Measurements from ENCODE around the gene MYDGF.

Gene MYDGF

GRCh38 chr19:4709440-4710280 lies 39.5 kb upstream of the MYDGF start:
- Mint-ChIP-seq H3K9me3 (no peaks in the 10 kb centered on the region), H3K4me3 (peak overlapping the region; percentile 59), H3K4me1 (peaks cover 20% of the 10 kb centered on the region), H3K27ac (ENCODE audit: low read depth) (peak overlapping the region; percentile 91), H3K27me3 (no peaks in the 10 kb centered on the region), H3K36me3 (ENCODE audit: insufficient read depth) (peaks cover 15% of the 10 kb centered on the region)
- peak; percentile 86 for ATAC-seq (replicated peaks; ENCODE audit: extremely low read depth, poor library complexity, severe bottlenecking)
- DNase-seq (ENCODE audit: low spot score in 2 of 2): peak in 1 of 2 donors; percentile 25

- Mint-ChIP-seq H3K36me3 (ENCODE audit: insufficient read depth) (peaks cover 21% of the 10 kb centered on the region), H3K9me3 (no peaks in the 10 kb centered on the region), H3K27ac (ENCODE audit: low read depth) (peak overlapping the region; percentile 91), H3K4me3 (no peak overlapping the region), H3K4me1 (peaks cover 17% of the 10 kb centered on the region), H3K27me3 (no peaks in the 10 kb centered on the region)
- DNase-seq (ENCODE audit: low spot score in 2 of 2) (no peak), ATAC-seq (replicated peaks; ENCODE audit: extremely low read depth, poor library complexity, severe bottlenecking) (no peak)
These were observed 38.0 kb upstream of the MYDGF start for GRCh38 chr19:4707956-4708650.

GRCh38 chr19:4707322-4707721 lies 37.2 kb upstream of the MYDGF start:
- Mint-ChIP-seq H3K27ac (ENCODE audit: low read depth) (no peak overlapping the region), H3K27me3 (no peaks in the 10 kb centered on the region), H3K4me1 (peaks cover 17% of the 10 kb centered on the region), H3K4me3 (no peak overlapping the region), H3K9me3 (no peaks in the 10 kb centered on the region), H3K36me3 (ENCODE audit: insufficient read depth) (peaks cover 19% of the 10 kb centered on the region)
- ATAC-seq (replicated peaks; ENCODE audit: extremely low read depth, poor library complexity, severe bottlenecking) (no peak), DNase-seq (ENCODE audit: low spot score in 2 of 2) (no peak)

- H3K36me3 Mint-ChIP-seq (ENCODE audit: insufficient read depth): peaks cover 32% of the 10 kb centered on the region
- ATAC-seq (replicated peaks; ENCODE audit: extremely low read depth, poor library complexity, severe bottlenecking): no peak
- no peak overlapping the region for H3K27ac Mint-ChIP-seq (ENCODE audit: low read depth)
- no peak overlapping the region for H3K4me3 Mint-ChIP-seq
- no peak for DNase-seq (ENCODE audit: low spot score in 2 of 2)
- H3K27me3 Mint-ChIP-seq: no peaks in the 10 kb centered on the region
- H3K4me1 Mint-ChIP-seq: peaks cover 17% of the 10 kb centered on the region
- no peaks in the 10 kb centered on the region for H3K9me3 Mint-ChIP-seq
These were observed 35.4 kb upstream of the MYDGF start for GRCh38 chr19:4705413-4706131.

GRCh38 chr19:4704317-4704673 lies 34.2 kb upstream of the MYDGF start:
- Mint-ChIP-seq H3K27ac (ENCODE audit: low read depth) (no peak overlapping the region), H3K4me3 (no peak overlapping the region), H3K27me3 (no peaks in the 10 kb centered on the region), H3K4me1 (peaks cover 14% of the 10 kb centered on the region), H3K9me3 (no peaks in the 10 kb centered on the region), H3K36me3 (ENCODE audit: insufficient read depth) (peaks cover 40% of the 10 kb centered on the region)
- no peak for DNase-seq (ENCODE audit: low spot score in 2 of 2)
- ATAC-seq (replicated peaks; ENCODE audit: extremely low read depth, poor library complexity, severe bottlenecking): no peak

GRCh38 chr19:4703671-4704316 lies 33.7 kb upstream of the MYDGF start:
- peaks cover 9% of the 10 kb centered on the region for H3K4me1 Mint-ChIP-seq
- ATAC-seq (replicated peaks; ENCODE audit: extremely low read depth, poor library complexity, severe bottlenecking): no peak
- H3K4me3 Mint-ChIP-seq: no peak overlapping the region
- DNase-seq (ENCODE audit: low spot score in 2 of 2): no peak
- H3K27me3 Mint-ChIP-seq: no peaks in the 10 kb centered on the region
- H3K9me3 Mint-ChIP-seq: no peaks in the 10 kb centered on the region
- no peak overlapping the region for H3K27ac Mint-ChIP-seq (ENCODE audit: low read depth)
- H3K36me3 Mint-ChIP-seq (ENCODE audit: insufficient read depth): peaks cover 40% of the 10 kb centered on the region

GRCh38 chr19:4702764-4703163 lies 32.6 kb upstream of the MYDGF start:
- Mint-ChIP-seq H3K9me3 (no peaks in the 10 kb centered on the region), H3K27me3 (no peaks in the 10 kb centered on the region), H3K27ac (ENCODE audit: low read depth) (peak overlapping the region; percentile 51), H3K36me3 (ENCODE audit: insufficient read depth) (peaks cover 42% of the 10 kb centered on the region), H3K4me3 (no peak overlapping the region), H3K4me1 (no peaks in the 10 kb centered on the region)
- DNase-seq (ENCODE audit: low spot score in 2 of 2) (no peak), ATAC-seq (replicated peaks; ENCODE audit: extremely low read depth, poor library complexity, severe bottlenecking) (no peak)

- ATAC-seq (replicated peaks; ENCODE audit: extremely low read depth, poor library complexity, severe bottlenecking) (no peak), DNase-seq (ENCODE audit: low spot score in 2 of 2) (no peak)
- H3K27me3 Mint-ChIP-seq: no peaks in the 10 kb centered on the region
- H3K36me3 Mint-ChIP-seq (ENCODE audit: insufficient read depth): peaks cover 43% of the 10 kb centered on the region
- no peaks in the 10 kb centered on the region for H3K4me1 Mint-ChIP-seq
- no peak overlapping the region for H3K27ac Mint-ChIP-seq (ENCODE audit: low read depth)
- H3K4me3 Mint-ChIP-seq: no peak overlapping the region
- H3K9me3 Mint-ChIP-seq: no peaks in the 10 kb centered on the region
These were observed 31.4 kb upstream of the MYDGF start for GRCh38 chr19:4701557-4701956.

GRCh38 chr19:4700693-4700970 lies 30.5 kb upstream of the MYDGF start:
- no peak for DNase-seq (ENCODE audit: low spot score in 2 of 2)
- Mint-ChIP-seq H3K4me1 (no peaks in the 10 kb centered on the region), H3K27me3 (no peaks in the 10 kb centered on the region), H3K9me3 (no peaks in the 10 kb centered on the region), H3K36me3 (ENCODE audit: insufficient read depth) (peaks cover 45% of the 10 kb centered on the region), H3K4me3 (no peak overlapping the region), H3K27ac (ENCODE audit: low read depth) (no peak overlapping the region)
- ATAC-seq (replicated peaks; ENCODE audit: extremely low read depth, poor library complexity, severe bottlenecking): no peak

- Mint-ChIP-seq H3K4me1 (no peaks in the 10 kb centered on the region), H3K9me3 (no peaks in the 10 kb centered on the region), H3K27ac (ENCODE audit: low read depth) (no peak overlapping the region), H3K27me3 (no peaks in the 10 kb centered on the region), H3K36me3 (ENCODE audit: insufficient read depth) (peaks cover 47% of the 10 kb centered on the region), H3K4me3 (no peak overlapping the region)
- ATAC-seq (replicated peaks; ENCODE audit: extremely low read depth, poor library complexity, severe bottlenecking) (no peak), DNase-seq (ENCODE audit: low spot score in 2 of 2) (no peak)
These were observed 29.9 kb upstream of the MYDGF start for GRCh38 chr19:4699826-4700692.

GRCh38 chr19:4697304-4697703 lies 27.2 kb upstream of the MYDGF start:
- no peak overlapping the region for H3K27ac Mint-ChIP-seq (ENCODE audit: low read depth)
- H3K9me3 Mint-ChIP-seq: no peaks in the 10 kb centered on the region
- H3K4me1 Mint-ChIP-seq: peaks cover 4% of the 10 kb centered on the region
- peaks cover 44% of the 10 kb centered on the region for H3K36me3 Mint-ChIP-seq (ENCODE audit: insufficient read depth)
- no peak for DNase-seq (ENCODE audit: low spot score in 2 of 2)
- no peak overlapping the region for H3K4me3 Mint-ChIP-seq
- H3K27me3 Mint-ChIP-seq: no peaks in the 10 kb centered on the region
- no peak for ATAC-seq (replicated peaks; ENCODE audit: extremely low read depth, poor library complexity, severe bottlenecking)

GRCh38 chr19:4695224-4695731 lies 25.1 kb upstream of the MYDGF start:
- H3K36me3 Mint-ChIP-seq (ENCODE audit: insufficient read depth): peaks cover 42% of the 10 kb centered on the region
- DNase-seq (ENCODE audit: low spot score in 2 of 2): no peak
- H3K27me3 Mint-ChIP-seq: no peaks in the 10 kb centered on the region
- H3K27ac Mint-ChIP-seq (ENCODE audit: low read depth): no peak overlapping the region
- peaks cover 4% of the 10 kb centered on the region for H3K4me1 Mint-ChIP-seq
- ATAC-seq (replicated peaks; ENCODE audit: extremely low read depth, poor library complexity, severe bottlenecking): no peak
- no peak overlapping the region for H3K4me3 Mint-ChIP-seq
- no peaks in the 10 kb centered on the region for H3K9me3 Mint-ChIP-seq
